GM18951 (cell line): ENCODE measurements around the gene MLLT1.

Source experiments
- POLR2A ChIP-seq: IDR thresholded peaks from 4 replicates; pipeline ENCODE4 v1.6.1; 2011; ENCODE audit warnings: mild to moderate bottlenecking; ENCODE audit not compliant: insufficient read length, insufficient read depth; ENCODE audit errors: extremely low read depth
- in situ Hi-C: fragments of 300-500 bp; cut with MboI; formaldehyde crosslinking; loops from one replicate; pipeline ENCODE4 v1.12.0; 2022; ENCODE audit warnings: low sequenced_read_pairs, mixed read lengths, inconsistent platforms; ENCODE audit not compliant: unreplicated experiment

Gene MLLT1

GRCh38 chr19:6172074-6172863 is 107.5 kb downstream of the MLLT1 start:
- TF ChIP-seq POLR2A, result no peak

GRCh38 chr19:6167115-6167514 is 112.7 kb downstream of the MLLT1 start:
- in situ Hi-C loops, result loop anchor here (25.0 kb wide), 1 partner anchor 695 kb away; no protein-coding TSS in a partner anchor
- no peak for TF ChIP-seq POLR2A

More at GRCh38 chr19:6172074-6172863, 107.5 kb downstream of the MLLT1 start:
- in situ Hi-C loops, result loop anchor here (25.0 kb wide), 1 partner anchor 690 kb away; no protein-coding TSS in a partner anchor

- in situ Hi-C loops, result loop anchor here (25.0 kb wide), 1 partner anchor 697 kb away; no protein-coding TSS in a partner anchor
- no peak for TF ChIP-seq POLR2A
Observed at GRCh38 chr19:6164906-6165531, 114.8 kb downstream of the MLLT1 start.

- no peak for TF ChIP-seq POLR2A
- in situ Hi-C loops, result loop anchor here (25.0 kb wide), 1 partner anchor 701 kb away; no protein-coding TSS in a partner anchor
Observed at GRCh38 chr19:6161271-6161850, 118.4 kb downstream of the MLLT1 start.
